Endothelial cell of umbilical vein (primary cell): ENCODE data around the gene MARF1.

Experiments
- CTCF ChIP-seq, 2 donors: IDR thresholded peaks; 1 replicate in 1 of 2; 2 replicates in 1 of 2; pipeline ENCODE4 v1.5.1; 2011; ENCODE audit warnings: low read length in 2 of 2, mild to moderate bottlenecking in 2 of 2, moderate library complexity in 2 of 2, control low read depth in 1 of 2, inconsistent platforms in 1 of 2, low read depth in 1 of 2; ENCODE audit not compliant: insufficient read depth in 1 of 2; ENCODE audit errors: extremely low read depth in 1 of 2
- EZH2 ChIP-seq: IDR thresholded peaks from 2 replicates; pipeline ENCODE4 v1.6.1; 2012; ENCODE audit warnings: borderline replicate concordance, low read depth, mild to moderate bottlenecking, moderate library complexity, low read length, inconsistent platforms; ENCODE audit not compliant: severe bottlenecking
- GATA2 ChIP-seq: IDR thresholded peaks from 2 replicates; pipeline ENCODE4 v1.7.0; 2011; ENCODE audit warnings: low read depth, mild to moderate bottlenecking, moderate library complexity, mixed read lengths, low read length; ENCODE audit not compliant: insufficient read length, insufficient read depth
- MAX ChIP-seq: IDR thresholded peaks from 2 replicates; pipeline ENCODE4 v1.6.1; 2011; ENCODE audit not compliant: insufficient read depth, insufficient read length
- MYC ChIP-seq: IDR thresholded peaks from one replicate; pipeline ENCODE4 v1.6.1; 2011; ENCODE audit warnings: mild to moderate bottlenecking, low read depth, low read length
- POLR2A ChIP-seq: IDR thresholded peaks from 2 replicates; pipeline ENCODE4 v1.6.1; 2012; ENCODE audit warnings: low read depth, mild to moderate bottlenecking, control low read depth, low read length
- POLR2AphosphoS5 ChIP-seq: IDR thresholded peaks from 2 replicates; pipeline ENCODE4 v1.6.1; 2012; ENCODE audit warnings: low read depth, mild to moderate bottlenecking, control low read depth, low read length, moderate library complexity; ENCODE audit not compliant: insufficient read depth

GRCh38 chr16:15639061-15639568, 3.8 kb downstream of the MARF1 start:
- TF ChIP-seq CTCF (IDR thresholded peaks at IDR 0.05; ENCODE audit: extremely low read depth in 1 of 2, insufficient read depth in 1 of 2, low read depth in 1 of 2, low read length in 2 of 2) (no peak), GATA2 (no peak), MAX (no peak), EZH2 (no peak), POLR2A (no peak), POLR2AphosphoS5 (no peak), MYC (no peak)
